ENCODE measurements around the gene SORCS2.

The SORCS2 gene

GRCh38 chr4:7348946-7349900, 156.9 kb downstream of the SORCS2 start:
- in situ Hi-C loops (cut with MboI; ENCODE audit: low sequenced_read_pairs), result no loop called here

GRCh38 chr4:7350396-7350795, 158.1 kb downstream of the SORCS2 start:
- in situ Hi-C loops (cut with MboI; ENCODE audit: low sequenced_read_pairs), result no loop called here

GRCh38 chr4:7351014-7351413, 158.7 kb downstream of the SORCS2 start:
- in situ Hi-C loops (cut with MboI; ENCODE audit: low sequenced_read_pairs), result no loop called here

- in situ Hi-C loops (cut with MboI; ENCODE audit: low sequenced_read_pairs), result no loop called here
These were observed 160.1 kb downstream of the SORCS2 start for GRCh38 chr4:7352486-7352885.

- in situ Hi-C loops (cut with MboI; ENCODE audit: low sequenced_read_pairs), result no loop called here
These were observed 160.9 kb downstream of the SORCS2 start for GRCh38 chr4:7353046-7353790.

GRCh38 chr4:7353846-7354610, 161.7 kb downstream of the SORCS2 start:
- in situ Hi-C loops (cut with MboI; ENCODE audit: low sequenced_read_pairs), result no loop called here

GRCh38 chr4:7354927-7355326, 162.6 kb downstream of the SORCS2 start:
- in situ Hi-C loops (cut with MboI; ENCODE audit: low sequenced_read_pairs), result no loop called here

GRCh38 chr4:7355795-7356194, 163.5 kb downstream of the SORCS2 start:
- in situ Hi-C loops (cut with MboI; ENCODE audit: low sequenced_read_pairs), result no loop called here

- in situ Hi-C loops (cut with MboI; ENCODE audit: low sequenced_read_pairs), result no loop called here
These were observed 164.5 kb downstream of the SORCS2 start for GRCh38 chr4:7356667-7357310.

GRCh38 chr4:7357323-7357722, 165.0 kb downstream of the SORCS2 start:
- in situ Hi-C loops (cut with MboI; ENCODE audit: low sequenced_read_pairs), result no loop called here

GRCh38 chr4:7358100-7358735, 165.9 kb downstream of the SORCS2 start:
- in situ Hi-C loops (cut with MboI; ENCODE audit: low sequenced_read_pairs), result no loop called here

- in situ Hi-C loops (cut with MboI; ENCODE audit: low sequenced_read_pairs), result no loop called here
These were observed 167.2 kb downstream of the SORCS2 start for GRCh38 chr4:7359400-7360062.

- in situ Hi-C loops (cut with MboI; ENCODE audit: low sequenced_read_pairs), result no loop called here
These were observed 168.5 kb downstream of the SORCS2 start for GRCh38 chr4:7360806-7361205.

GRCh38 chr4:7361280-7361895, 169.1 kb downstream of the SORCS2 start:
- in situ Hi-C loops (cut with MboI; ENCODE audit: low sequenced_read_pairs), result no loop called here

- in situ Hi-C loops (cut with MboI; ENCODE audit: low sequenced_read_pairs), result no loop called here
These were observed 170.0 kb downstream of the SORCS2 start for GRCh38 chr4:7362341-7362740.

GRCh38 chr4:7362862-7363430, 170.6 kb downstream of the SORCS2 start:
- in situ Hi-C loops (cut with MboI; ENCODE audit: low sequenced_read_pairs), result no loop called here

- in situ Hi-C loops (cut with MboI; ENCODE audit: low sequenced_read_pairs), result no loop called here
These were observed 172.6 kb downstream of the SORCS2 start for GRCh38 chr4:7364979-7365378.

- in situ Hi-C loops (cut with MboI; ENCODE audit: low sequenced_read_pairs), result no loop called here
These were observed 173.3 kb downstream of the SORCS2 start for GRCh38 chr4:7365462-7366179.
